T-helper 2 cell treated with Interferon-gamma antibody and Interleukin-4, amounts not matched to agents 100 ng/mL and 5 ng/mL, for 36 hours (primary cell): ENCODE results near the gene EIF4G1. TPM values are rescaled to one million over a fixed set of nuclear protein-coding genes. Genes with fewer than 3 reads are reported as not detected.

ENCODE experiments used
- intact Hi-C: fragments of 100-400 bp; cut with micrococcal nuclease; formaldehyde crosslinking; loops from one replicate; pipeline ENCODE4 v1.15.1; 2023
- total RNA-seq: library from RNA; stranded (reverse); gene quantifications from 2 replicates; pipeline ENCODE4 v1.2.3, GENCODE V29; 2022

Gene EIF4G1
- total RNA-seq, 1 donor from 2014 or later: 400 TPM

DNA sequence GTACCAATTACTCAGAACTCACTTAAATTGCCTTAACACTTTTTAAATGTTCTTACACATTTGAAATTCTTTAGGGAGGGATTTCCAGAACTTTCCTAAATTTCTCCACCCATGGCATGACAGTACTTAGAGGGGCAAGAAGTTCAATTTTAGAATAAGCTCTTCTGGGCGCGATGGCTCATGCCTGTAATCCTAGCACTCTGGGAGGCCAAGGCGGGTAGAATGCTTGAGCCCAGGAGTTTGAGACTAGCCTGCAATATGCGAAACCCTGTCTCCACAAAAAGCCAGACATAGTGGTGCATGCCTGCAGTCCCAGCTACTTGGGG is 33.6 kb downstream of the EIF4G1 start:
- intact Hi-C loops: no loop called here

DNA sequence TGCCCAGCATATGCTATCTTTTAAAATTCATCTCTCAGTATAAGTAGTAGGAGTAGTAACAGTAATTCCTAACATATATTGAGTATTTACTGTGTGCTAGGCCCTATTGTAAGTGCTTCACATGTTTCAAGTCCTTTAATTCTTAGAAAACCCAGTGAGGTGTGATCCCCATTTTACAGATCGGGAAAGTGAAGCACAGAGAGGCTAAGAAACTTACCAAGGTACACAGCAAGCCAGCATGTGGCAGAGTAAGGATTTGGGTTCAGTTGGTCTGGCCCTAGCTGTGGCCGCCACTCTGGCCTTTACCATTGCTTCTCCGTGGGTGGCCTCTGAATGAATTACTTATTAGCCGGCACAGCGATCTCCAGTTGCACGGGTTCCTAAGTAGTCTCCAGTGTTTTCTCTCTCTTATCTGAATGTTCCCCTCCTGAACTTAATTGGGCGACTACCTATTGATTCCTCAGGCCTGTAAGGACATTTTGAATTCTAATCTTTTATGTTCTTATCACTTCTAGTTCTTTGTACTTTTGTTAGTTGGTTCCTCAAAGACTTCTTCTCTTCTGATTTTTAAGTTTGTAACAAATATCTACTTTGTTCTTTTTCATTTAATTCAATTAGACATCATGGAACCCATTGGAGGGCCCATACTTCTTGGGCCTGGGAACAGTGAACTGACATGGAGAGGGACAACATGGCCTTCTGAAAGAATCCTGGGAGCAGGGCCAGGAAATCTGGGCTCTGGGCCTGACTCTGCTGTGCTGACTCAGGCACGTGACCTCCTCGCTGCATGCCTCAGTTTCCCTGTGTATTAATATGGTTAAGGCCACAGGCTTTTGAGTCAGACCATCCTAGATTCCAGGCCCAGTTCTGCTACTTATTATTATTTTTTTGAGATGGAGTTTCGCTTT is 35.4 kb downstream of the EIF4G1 start:
- intact Hi-C loops: no loop called here

DNA sequence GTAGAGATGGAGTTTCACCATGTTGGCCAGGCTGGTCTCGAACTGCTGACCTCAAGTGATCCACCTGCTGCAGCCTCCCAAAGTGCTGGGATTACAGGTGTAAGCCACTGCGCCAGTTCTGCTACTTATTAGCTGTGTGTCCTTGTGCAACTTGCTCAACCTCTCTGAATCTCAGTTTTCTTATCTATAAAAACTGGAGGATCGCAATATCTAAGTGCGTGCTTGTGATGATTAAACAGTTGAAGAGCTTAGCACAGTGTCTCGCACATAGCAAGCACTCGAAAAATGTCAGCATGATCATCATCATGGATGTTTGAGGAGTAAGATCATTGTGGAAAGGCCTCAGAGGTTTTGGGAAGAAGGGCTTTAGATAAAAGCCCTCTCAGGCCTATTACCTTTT is 36.2 kb downstream of the EIF4G1 start:
- intact Hi-C loops: no loop called here

DNA sequence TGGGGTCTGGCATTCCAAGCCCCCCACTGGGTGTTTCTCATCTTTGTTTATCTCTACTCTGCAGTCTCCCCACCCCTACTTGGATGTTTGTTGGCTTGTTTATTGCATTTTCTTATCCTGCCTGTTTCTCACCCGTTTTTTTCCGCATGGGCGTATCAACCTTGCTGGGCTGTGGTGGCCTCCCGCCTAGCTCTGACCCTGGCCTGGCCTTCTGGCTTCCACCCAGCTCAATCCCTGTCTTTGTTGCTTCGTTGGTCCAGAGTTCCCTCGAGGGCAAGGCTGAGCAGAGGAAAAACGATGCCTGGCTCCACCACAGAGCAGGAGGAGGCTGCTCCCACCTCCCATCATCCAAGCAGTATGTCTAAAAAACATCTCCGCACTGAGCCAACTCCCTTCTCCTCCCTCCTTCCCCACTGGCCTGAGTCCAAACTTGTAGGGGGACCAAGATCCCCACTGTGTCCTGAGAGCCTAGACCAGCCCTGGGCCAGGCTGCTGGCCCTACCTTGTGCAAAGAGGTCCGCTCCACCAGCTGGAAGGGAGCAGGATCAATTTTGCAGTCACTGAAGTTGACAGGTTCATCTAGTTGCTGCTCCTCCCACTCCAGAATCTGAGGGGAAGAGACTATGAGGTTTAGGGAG is 37.2 kb downstream of the EIF4G1 start:
- intact Hi-C loops: no loop called here

DNA sequence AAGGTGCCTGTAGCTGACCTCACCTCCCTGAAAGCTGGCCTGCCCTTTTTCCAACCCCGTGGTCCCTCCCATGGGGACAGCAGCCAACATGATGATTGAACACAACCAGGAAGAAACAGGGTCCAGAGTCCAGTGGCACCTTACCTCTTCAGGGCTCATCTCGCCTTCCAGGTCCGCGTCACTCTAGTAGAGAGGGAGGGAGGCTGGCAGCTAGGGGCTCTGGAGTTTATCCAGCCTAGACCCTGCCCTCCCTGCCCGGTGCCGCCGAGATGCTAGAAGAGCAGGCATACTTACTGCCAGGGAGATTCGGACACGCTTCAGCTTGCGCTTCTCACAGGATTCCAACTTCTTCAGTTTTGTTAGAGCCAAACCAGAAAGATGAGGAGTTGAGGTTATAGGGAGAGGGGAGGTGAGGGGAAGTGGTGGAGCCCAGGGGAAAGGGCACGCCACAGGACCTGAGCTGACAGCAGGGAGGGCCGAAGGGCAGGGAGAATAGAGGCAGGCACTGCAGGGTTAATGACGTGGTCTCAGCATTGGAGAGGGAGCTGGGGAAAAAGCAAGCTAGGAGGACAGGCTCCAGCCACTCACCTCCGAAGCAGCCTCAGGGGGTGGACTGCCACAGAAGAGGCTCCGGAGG is 37.9 kb downstream of the EIF4G1 start:
- intact Hi-C loops: no loop called here

DNA sequence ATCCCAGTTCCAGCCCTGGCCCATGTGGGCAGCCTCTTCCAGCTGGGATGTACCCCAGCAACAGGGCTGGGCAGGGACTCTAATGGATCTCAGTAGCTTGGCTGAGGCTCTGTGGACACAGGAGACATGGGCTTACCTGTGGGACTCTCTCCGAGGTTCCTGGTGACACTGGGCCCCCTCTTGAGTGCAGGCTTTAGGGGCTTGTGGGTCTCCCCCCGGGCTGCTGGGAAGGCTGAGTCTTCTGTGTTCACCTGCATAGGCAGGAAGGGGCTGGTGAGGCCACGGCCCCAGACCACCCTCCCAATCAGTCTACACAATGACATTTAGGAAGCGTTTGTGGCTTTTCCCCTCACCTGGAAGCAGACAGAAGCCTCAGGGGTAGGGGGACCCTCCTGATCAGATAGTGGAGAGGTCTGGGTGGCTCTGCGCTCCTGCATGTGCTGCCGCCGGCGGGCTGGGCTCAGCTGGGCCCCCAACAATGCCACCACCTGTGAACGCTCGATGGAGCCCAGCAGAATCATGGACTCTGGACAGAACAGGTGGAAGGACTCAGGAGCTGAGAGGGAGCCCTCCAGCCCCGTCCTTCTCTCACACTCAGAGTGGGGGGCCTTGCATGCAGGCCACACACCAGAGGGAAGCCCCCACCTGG is 38.6 kb downstream of the EIF4G1 start:
- intact Hi-C loops: no loop called here

DNA sequence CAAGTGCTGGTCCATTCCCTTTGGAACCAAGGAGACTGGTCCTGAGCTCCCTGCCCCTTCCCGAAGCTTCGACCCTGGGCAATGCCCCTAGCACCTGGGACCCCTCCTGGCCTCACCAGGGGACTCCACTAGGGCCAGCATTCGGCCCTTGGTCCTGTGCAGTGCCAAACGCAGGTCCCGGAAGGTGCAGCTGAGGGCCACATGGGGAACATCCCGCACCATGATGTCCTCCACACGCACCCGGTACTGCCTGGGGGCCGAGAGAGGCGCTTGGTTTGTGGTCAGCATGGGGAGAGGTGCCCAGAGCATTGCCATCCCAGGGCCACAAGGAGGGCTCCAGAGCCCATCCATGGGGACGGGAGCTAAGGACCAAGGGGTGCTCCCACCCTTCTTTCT is 39.1 kb downstream of the EIF4G1 start:
- intact Hi-C loops: no loop called here

DNA sequence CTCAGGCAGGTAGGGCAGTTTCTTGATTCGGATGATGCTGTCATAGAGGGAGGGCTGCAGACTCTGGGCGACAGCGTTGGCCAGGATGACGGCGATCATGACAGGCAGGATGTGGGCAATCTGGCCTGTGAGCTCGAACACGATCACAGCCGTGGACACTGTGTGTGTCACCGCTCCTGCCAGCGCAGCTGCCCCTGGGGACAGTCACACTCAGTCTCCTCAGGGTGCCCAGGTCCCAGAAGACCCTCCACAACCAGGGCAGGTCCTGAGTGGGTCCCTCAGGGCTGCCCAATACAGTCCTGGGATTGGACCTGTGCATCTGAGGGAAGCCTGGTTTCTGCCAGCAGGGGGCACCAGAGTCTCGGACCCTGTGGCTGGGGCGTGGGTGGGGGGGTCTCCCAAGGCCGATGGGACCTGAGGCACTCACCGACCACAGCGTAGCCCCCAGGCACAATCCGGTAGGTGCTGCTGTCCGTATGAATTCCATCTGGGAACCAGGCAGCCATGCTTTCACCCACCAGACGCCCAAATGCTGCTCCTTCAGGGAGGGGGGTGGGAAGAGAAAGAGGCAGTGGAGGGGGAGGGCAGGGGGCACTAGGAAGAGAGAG is 39.8 kb downstream of the EIF4G1 start:
- intact Hi-C loops: loop anchor here (2.0 kb wide), 1 partner anchor 17 kb away; the partner anchor contains the start of gene FAM131A

DNA sequence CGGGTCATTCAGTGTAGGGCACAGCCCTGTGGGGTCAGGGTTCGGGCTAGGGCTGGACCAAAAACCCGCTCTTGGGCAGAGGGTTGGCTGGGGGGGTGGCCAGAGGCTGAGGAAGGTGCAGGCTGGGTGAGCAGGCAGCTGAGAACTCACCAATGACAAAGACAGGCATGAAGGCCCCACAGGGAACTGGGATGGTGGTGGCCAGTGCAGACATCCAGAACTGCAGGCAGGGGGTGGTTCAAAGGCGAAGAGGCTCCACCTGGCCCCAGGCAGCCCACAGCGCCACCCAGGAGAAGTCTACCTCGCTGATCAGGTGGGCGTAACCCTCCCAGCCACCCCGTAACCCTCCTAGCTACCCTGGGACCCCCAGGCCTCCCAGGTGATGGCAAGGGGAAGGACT is 40.3 kb downstream of the EIF4G1 start:
- intact Hi-C loops: loop anchor here (2.0 kb wide), 1 partner anchor 18 kb away; the partner anchor contains the start of gene FAM131A

DNA sequence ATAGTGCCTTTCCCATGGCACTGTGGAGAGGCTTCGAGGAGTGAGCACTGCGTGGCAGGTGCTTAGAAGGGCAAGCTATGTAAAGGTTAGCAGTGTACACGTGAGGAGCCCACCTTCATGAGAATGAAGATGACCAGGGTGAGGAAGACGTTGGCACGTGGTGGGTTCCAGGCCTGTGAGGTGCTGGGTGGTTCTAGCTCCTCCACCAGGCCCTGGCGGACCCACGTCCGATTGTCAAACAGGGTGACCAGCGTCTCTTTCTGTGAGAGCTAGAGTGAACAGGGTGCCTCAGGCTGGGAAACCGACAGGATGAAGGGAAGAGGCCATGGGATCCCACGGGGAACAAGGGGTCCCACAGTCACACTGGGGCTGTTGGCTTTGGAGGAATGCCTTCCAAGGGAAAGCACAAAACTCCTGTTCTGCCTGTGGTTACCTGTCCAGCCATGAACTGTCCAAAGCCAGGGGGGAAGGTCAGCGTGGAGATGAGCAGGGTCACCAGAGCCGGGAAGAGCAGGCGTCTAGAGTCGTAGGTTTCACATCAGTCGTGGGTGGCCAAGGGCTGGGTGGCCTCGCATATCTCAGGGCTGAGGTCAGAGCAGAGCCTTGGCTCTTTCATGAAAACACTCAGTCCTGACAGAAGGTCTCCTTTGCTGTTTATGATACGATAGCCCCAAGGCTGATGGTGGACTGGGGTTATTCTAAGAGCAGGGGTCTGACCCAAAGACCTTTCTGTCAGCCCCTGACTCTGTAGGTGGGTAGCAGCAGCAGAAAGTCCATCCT is 41.0 kb downstream of the EIF4G1 start:
- intact Hi-C loops: loop anchor here (2.0 kb wide), 1 partner anchor 19 kb away; the partner anchor contains the start of gene FAM131A

DNA sequence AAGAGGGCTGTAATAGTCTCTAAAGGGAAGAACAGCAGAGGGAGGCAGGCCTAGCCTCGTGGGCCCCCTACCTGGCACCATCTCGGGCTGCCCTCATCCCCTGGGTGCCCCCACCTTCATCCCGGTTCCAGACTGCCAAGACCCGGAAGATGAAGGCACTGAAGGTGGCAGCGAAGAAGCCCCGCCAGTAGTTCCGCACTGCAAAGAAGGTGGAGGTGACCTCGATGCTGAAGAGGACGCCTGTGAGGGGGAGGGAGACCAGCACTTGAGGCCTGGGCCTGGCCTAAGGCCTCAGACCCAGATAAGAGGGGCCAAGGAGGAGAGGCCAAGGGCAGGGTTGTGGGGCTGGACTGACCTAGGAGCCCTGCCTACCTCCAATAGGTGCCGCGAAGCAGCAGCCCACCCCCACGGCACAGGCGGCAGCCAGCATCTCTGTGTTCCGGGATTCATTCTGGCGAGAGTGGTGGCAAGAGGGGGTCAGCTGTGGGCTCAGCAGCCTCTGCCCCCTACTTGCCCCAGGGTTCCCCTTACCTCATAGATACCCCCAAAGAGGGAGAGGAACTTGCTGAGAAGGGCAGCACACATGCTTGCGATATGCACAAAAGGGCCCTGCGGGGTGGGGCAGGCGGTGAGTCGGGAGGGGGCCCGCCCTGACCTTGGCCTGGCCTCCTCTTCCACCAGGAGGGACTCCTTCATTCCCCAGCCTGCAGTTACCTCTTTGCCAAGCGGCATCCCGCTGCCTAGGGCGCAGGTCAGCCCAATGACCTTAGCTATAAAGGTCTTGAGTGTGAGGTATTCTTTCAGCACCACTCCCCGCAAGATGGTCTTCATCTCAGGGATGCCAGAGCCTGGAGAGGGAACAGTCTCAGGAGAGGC is 43.1 kb downstream of the EIF4G1 start:
- intact Hi-C loops: no loop called here

DNA sequence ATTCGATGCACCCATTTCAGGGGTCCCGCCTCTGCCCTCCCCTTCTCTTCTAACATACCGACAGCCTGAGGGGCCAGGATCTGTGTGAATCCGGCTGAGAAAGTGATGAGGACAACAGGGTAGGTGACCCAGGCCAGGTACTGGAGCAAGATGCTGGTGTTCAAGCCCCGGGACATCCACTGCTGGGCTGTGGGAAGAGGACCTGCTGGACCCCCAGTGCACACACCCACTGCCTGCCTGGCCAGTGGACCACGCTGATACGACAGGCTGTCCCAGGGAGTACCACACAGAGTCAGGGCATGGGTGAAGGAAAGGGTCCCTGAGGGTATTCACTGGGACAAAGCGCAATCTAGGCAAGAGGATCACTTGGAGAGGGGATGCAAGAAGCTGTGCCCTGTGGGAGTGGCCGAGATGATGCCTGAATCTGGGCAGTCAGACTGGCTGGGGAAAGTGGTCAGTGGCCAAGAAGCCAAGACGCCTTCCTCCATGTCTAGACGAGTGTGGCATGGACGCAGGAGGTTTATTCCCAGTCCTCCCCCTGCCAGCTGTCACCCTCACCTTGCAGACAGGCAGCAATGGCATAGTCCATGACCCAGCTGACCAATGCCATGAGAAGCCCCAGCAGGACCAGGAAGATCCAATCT is 43.8 kb downstream of the EIF4G1 start:
- intact Hi-C loops: no loop called here

DNA sequence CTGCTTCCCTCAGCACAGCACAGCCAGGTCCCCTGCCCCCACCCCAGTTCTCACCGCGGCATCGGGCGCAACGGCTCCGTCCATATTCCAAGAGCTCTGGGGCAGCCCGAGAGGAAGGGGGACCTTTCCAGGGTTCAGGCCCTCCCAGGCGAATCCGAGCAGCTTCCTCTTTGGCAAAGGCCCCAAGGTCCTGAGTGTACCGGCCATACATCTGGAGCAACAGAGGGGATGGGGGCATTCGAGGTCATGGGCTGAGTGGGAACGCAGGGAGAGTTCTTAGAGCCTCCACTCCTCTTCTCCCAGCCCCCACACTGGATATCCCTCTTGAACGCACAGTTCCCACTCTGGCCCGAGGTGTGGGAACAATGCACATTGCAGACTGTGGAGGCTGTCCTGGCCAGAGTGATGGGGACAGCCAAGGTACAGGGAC is 44.5 kb downstream of the EIF4G1 start:
- intact Hi-C loops: no loop called here

DNA sequence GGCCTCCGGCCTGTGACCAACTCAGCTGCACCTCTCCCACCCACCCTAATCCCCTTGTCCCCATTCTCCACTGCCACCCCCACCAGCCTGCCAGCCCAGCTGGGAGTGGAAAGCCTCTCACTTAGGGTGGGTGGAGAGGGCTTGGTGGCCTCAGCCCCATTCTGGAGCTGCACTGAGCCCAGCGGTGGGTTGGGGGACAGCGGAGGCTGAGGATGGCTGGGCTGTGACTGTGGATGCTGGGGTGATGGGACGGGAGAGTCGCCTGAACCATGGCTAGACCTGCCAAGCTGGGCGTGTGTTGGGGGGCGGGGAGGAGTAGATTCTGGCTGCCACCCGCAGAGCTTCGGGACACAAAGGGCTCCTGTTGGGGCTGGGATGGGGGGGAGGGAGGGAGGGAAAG is 45.2 kb downstream of the EIF4G1 start:
- intact Hi-C loops: loop anchor here (10.0 kb wide), 1 partner anchor 355 kb away; the partner anchor contains the start of gene MAGEF1

DNA sequence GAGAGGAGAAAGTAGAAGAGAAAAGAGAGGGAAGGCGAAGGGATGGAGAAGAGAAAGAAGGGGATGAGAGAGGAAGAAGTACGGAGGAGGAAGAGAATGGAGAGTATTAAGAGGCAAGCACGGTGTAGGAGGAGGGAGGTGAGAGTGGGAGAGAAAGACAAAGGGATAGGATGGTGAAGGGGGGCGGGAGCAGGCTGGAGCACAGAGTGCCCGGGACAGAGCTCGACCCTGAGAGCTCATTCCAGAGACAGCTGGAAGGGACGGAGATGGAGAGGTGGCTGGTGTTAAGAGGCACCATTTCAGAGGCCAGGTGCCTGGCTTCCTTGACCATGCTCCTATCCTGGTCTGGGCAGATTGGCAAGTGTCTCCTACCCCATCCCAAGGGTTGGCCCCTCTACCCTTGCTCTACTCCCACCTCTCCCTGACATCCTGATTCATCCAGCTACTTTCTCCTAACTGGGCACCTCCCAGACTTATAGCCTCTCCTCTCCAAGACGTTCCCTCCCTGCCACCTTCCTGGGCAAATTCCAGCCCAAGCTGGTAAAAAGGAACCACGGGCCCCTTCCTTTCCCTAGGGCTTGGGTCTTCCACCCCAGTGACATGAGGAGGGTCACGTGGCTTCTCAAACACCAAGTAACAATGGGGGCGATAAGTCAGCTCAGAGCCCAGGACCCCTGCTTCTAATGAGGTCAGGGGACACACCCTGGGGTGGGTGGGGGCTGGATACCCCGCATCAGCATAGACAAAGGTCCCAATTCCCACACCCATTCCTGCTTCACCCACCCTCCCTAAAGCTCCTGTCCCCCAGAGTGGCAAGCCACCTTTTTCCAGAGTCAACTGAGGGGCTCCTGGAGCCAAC is 45.9 kb downstream of the EIF4G1 start:
- intact Hi-C loops: loop anchor here (10.0 kb wide), 1 partner anchor 355 kb away; the partner anchor contains the start of gene MAGEF1

DNA sequence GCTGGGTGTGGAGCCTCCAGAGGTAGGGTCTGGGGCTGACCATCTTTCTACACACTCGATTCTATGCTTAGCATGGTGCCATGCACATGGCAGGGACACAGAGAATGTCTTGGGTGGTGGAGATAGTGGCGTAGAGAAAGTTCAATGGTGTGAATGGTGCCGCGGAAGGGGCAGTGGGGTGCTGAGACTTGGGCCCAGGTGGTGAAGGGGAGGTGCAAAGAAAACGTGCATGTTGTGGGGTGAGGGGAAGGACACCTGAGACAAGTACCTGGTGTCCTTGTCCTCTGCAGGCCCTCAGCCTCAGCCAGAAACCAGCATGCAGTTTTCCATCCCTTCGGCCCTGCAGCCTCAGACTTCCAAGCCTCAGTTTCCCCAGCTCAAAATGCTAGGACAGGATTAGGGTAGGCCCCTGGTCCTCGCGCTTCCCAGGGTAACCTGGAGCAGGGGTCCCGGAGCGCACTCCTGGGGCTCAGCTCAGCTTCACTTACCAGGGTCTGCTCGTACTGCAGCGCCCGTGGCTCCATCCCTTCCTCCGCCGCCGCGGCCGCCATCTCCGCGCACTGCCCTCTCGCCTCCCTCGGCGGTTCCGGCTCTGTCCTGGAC is 46.6 kb downstream of the EIF4G1 start:
- intact Hi-C loops: loop anchor here (1.0 to 10.0 kb wide), 2 partner anchors 47 to 354 kb away; partner anchors contain the start of genes EIF4G1 and MAGEF1

DNA sequence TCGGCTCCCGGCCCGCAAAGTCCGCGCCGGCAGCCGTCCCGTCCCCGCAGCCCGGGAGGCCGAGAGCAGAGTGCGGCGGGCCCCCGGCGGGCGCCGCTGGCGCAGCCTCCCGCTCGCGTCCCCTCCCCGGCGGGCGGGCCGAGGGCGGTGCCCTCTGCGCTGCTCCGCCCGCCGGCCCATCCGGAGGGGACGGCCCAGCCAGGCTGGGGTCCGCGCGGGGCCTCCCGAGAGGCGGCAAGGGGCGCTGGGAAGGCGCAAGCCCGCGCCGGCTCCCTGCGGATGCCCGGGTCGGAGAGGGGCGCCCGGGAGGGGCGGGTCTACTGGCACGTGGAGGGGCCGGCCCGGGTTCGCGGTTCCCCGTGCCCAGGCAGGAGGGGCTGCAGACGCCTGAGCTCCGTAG is 47.1 kb downstream of the EIF4G1 start, which contains the start of the genes CLCN2 and POLR2H:
TSS of gene CLCN2 (minus strand) at position 74 of the 400 bp plus-strand sequence. CDS start 126 bp downstream, outside the sequence.
TSS of gene POLR2H (plus strand) at position 179 of the 400 bp plus-strand sequence. CDS start 1,783 bp downstream, outside the sequence.
- intact Hi-C loops: loop anchor here (1.0 to 10.0 kb wide), 2 partner anchors 47 to 353 kb away; partner anchors contain the start of genes EIF4G1 and MAGEF1
